Natural killer cell (primary cell): ENCODE measurements around the gene PPP6R1. TPM values are rescaled to one million over a fixed set of nuclear protein-coding genes. Genes with fewer than 3 reads are reported as not detected.

ENCODE experiments used
- ATAC-seq, 3 donors: fragments of 150-1000 bp in 2 of 3; fragments of 200-7000 bp in 1 of 3; cut with Tn5 transposase; 1 replicate in 1 of 3; 2 replicates in 2 of 3; pipeline ENCODE4 v1.10.0; 2021; ENCODE audit warnings: mild to moderate bottlenecking in 2 of 3, moderate library complexity in 2 of 3
- DNase-seq, 2 donors: peaks; one replicate each; pipeline versions ENCODE4 v3.0.0 to v3.0.0-alpha.2; 2013 to 2021; ENCODE audit warnings: mixed read lengths in 1 of 2
- H3K27ac ChIP-seq: one replicate; pipeline ENCODE4 v1.5.1; 2013; ENCODE audit warnings: mild to moderate bottlenecking, low read length
- H3K27me3 ChIP-seq: one replicate; pipeline ENCODE4 v1.6.1; 2013; ENCODE audit warnings: low read length; ENCODE audit not compliant: control insufficient read depth, insufficient read depth
- H3K36me3 ChIP-seq: one replicate; pipeline ENCODE4 v1.6.1; 2013; ENCODE audit warnings: low read length; ENCODE audit not compliant: control insufficient read depth, insufficient read depth
- H3K4me1 ChIP-seq: one replicate; pipeline ENCODE4 v1.6.1; 2013; ENCODE audit warnings: low read length; ENCODE audit not compliant: control insufficient read depth, insufficient read depth
- H3K4me3 ChIP-seq: one replicate; pipeline ENCODE4 v1.5.1; 2013; ENCODE audit warnings: low read length
- H3K9me3 ChIP-seq: one replicate; pipeline ENCODE4 v1.6.1; 2013; ENCODE audit warnings: low read length; ENCODE audit not compliant: control insufficient read depth, insufficient read depth
- H3K27ac Mint-ChIP-seq, 2 donors: one replicate each; pipeline ENCODE4 v1.8.0; 2022; ENCODE audit warnings: mild to moderate bottlenecking in 2 of 2, mixed read lengths in 2 of 2, moderate library complexity in 1 of 2
- H3K27me3 Mint-ChIP-seq, 2 donors: one replicate each; pipeline ENCODE4 v1.8.0; 2022; ENCODE audit warnings: low read depth in 2 of 2, mixed read lengths in 2 of 2
- H3K36me3 Mint-ChIP-seq: one replicate; pipeline ENCODE4 v1.8.0; 2022; ENCODE audit warnings: mixed read lengths
- H3K4me1 Mint-ChIP-seq, 2 donors: one replicate each; pipeline ENCODE4 v1.8.0; 2022; ENCODE audit warnings: mixed read lengths in 2 of 2
- H3K4me3 Mint-ChIP-seq: one replicate; pipeline ENCODE4 v1.8.0; 2022; ENCODE audit warnings: mild to moderate bottlenecking, moderate library complexity, mixed read lengths
- H3K9me3 Mint-ChIP-seq, 2 donors: one replicate each; pipeline ENCODE4 v1.8.0; 2022; ENCODE audit warnings: mixed read lengths in 2 of 2
- WGBS: methylation state at CpG from one replicate; pipeline ENCODE4 v1.1.7; 2013; ENCODE audit warnings: missing lambda C conversion rate; ENCODE audit not compliant: insufficient coverage; 5-methylcytosine and 5-hydroxymethylcytosine counted together
- intact Hi-C: fragments of 100-400 bp; cut with micrococcal nuclease; formaldehyde crosslinking; loops from one replicate; pipeline ENCODE4 v1.14.2; 2022
- total RNA-seq, 4 donors: library from RNA; stranded (reverse); fragments of 120-200 nt in 1 of 4; gene quantifications; one replicate each; pipeline versions ENCODE4 v1.2.3 to v1.2.4, GENCODE V29; 2013 to 2022
- TF ChIP-seq, protein P1 (sequence below): fragments of 200-600 bp; IDR thresholded peaks from one replicate; pipeline ENCODE4 v1.8.0; 2022; ENCODE audit warnings: antibody characterized with exemption

Gene PPP6R1
- total RNA-seq, 3 donors from 2014 or later (not counting 1 experiment from before 2014, with no cell fraction given), result 252 to 275 (median 260) TPM

DNA sequence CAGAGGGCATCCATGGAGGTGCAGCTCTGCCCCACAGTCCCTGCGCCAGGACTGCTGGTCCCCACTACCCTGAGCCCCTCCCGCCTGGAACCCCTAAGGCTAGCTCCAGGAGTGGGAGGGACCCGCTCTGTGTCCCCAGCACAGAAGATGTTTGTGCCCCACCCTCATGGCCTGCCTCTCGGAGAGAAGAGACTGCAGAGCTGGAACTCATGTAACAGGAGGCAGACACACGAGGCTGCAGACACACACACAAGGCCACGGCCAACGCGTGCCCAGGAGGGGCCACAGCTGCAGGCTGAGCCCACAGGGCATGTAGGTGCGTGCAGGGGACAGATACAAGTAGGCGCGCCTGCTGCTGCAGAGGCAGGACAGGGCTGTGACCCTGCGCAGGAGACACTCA, 19.8 kb downstream of the PPP6R1 start:
- intact Hi-C loops, result no loop called here
- no peak overlapping the region for H3K4me3 Mint-ChIP-seq
- TF ChIP-seq, protein P1, sequence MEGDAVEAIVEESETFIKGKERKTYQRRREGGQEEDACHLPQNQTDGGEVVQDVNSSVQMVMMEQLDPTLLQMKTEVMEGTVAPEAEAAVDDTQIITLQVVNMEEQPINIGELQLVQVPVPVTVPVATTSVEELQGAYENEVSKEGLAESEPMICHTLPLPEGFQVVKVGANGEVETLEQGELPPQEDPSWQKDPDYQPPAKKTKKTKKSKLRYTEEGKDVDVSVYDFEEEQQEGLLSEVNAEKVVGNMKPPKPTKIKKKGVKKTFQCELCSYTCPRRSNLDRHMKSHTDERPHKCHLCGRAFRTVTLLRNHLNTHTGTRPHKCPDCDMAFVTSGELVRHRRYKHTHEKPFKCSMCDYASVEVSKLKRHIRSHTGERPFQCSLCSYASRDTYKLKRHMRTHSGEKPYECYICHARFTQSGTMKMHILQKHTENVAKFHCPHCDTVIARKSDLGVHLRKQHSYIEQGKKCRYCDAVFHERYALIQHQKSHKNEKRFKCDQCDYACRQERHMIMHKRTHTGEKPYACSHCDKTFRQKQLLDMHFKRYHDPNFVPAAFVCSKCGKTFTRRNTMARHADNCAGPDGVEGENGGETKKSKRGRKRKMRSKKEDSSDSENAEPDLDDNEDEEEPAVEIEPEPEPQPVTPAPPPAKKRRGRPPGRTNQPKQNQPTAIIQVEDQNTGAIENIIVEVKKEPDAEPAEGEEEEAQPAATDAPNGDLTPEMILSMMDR, result no peak
- no peaks in the 10 kb centered on the region for H3K27me3 Mint-ChIP-seq
- Histone ChIP-seq H3K27me3 (no peaks in the 10 kb centered on the region), H3K9me3 (no peaks in the 10 kb centered on the region), H3K36me3 (peaks cover 89% of the 10 kb centered on the region), H3K4me3 (no peak overlapping the region), H3K27ac (no peak overlapping the region), H3K4me1 (no peaks in the 10 kb centered on the region)
- H3K9me3 Mint-ChIP-seq, result no peaks in the 10 kb centered on the region
- no peak overlapping the region for H3K27ac Mint-ChIP-seq
- DNase-seq, result no peak
- H3K36me3 Mint-ChIP-seq, result peaks cover 20% of the 10 kb centered on the region
- H3K4me1 Mint-ChIP-seq, result peaks cover 11 to 17% of the 10 kb centered on the region in 2 donors
- no peak for ATAC-seq
- 94% methylated on average over 12 of the region's 12 CpGs for WGBS

DNA sequence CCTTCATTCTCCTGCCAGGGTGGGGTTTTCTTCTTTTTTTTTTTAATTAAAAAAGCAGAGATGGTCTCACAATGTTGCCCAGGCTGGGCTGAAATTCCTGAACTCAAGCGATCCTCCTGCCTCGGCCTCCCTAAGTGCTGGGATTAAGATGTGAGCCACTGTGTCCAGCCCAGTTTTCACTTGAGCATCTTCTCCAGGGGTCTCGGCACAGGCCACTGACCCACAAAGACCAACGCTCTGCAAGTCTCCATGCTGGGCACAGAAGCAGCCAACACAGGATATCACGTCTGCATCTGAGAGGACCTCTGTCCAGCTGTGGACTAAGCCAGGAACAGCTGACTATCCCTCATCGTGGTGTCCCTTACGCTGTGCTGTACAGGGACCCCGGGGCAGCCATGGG, 20.8 kb downstream of the PPP6R1 start:
- Histone ChIP-seq H3K36me3 (peaks cover 89% of the 10 kb centered on the region), H3K4me1 (no peaks in the 10 kb centered on the region), H3K9me3 (no peaks in the 10 kb centered on the region), H3K4me3 (no peak overlapping the region), H3K27me3 (no peaks in the 10 kb centered on the region), H3K27ac (no peak overlapping the region)
- H3K9me3 Mint-ChIP-seq, result no peaks in the 10 kb centered on the region
- H3K4me3 Mint-ChIP-seq, result no peak overlapping the region
- H3K27me3 Mint-ChIP-seq, result no peaks in the 10 kb centered on the region
- TF ChIP-seq, protein P1, result no peak
- DNase-seq, result no peak
- peaks cover 17% of the 10 kb centered on the region in 2 donors for H3K4me1 Mint-ChIP-seq
- intact Hi-C loops, result no loop called here
- no peak for ATAC-seq
- WGBS, result 96% methylated on average over 8 of the region's 8 CpGs
- H3K27ac Mint-ChIP-seq, result no peak overlapping the region
- peaks cover 22% of the 10 kb centered on the region for H3K36me3 Mint-ChIP-seq

DNA sequence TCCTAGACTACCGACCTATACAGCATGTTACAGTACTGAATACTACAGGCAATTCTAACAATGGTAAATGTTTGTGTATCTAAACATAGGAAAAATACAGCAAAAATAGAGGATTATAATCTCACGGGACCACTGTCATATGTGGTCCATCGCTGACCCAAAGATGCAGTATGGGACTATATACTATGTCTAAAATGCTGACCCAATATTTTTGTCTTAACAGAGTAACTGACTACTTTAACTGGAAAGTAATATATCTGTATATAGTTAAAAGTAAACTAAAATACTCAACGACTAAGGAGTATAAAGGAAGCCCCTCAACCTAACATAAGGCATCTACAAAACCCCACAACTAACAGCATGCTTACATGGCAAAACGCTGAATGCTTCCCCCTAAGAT, 25.8 kb downstream of the PPP6R1 start:
- intact Hi-C loops, result no loop called here
- TF ChIP-seq, protein P1, result no peak
- no peak for DNase-seq
- H3K36me3 Mint-ChIP-seq, result peaks cover 16% of the 10 kb centered on the region
- 89% methylated on average over 3 of the region's 5 CpGs for WGBS
- peaks cover 87% of the 10 kb centered on the region for H3K36me3 ChIP-seq
- no peak overlapping the region for H3K27ac Mint-ChIP-seq
- no peak overlapping the region for H3K4me3 Mint-ChIP-seq
- no peaks in the 10 kb centered on the region for H3K9me3 Mint-ChIP-seq
- no peaks in the 10 kb centered on the region for H3K9me3 ChIP-seq
- H3K4me3 ChIP-seq, result no peak overlapping the region
- no peaks in the 10 kb centered on the region for H3K4me1 ChIP-seq
- no peak overlapping the region for H3K27ac ChIP-seq
- no peaks in the 10 kb centered on the region for H3K27me3 ChIP-seq
- H3K4me1 Mint-ChIP-seq, result peaks cover 12% of the 10 kb centered on the region in 2 donors
- H3K27me3 Mint-ChIP-seq, result no peaks in the 10 kb centered on the region
- ATAC-seq, result no peak

DNA sequence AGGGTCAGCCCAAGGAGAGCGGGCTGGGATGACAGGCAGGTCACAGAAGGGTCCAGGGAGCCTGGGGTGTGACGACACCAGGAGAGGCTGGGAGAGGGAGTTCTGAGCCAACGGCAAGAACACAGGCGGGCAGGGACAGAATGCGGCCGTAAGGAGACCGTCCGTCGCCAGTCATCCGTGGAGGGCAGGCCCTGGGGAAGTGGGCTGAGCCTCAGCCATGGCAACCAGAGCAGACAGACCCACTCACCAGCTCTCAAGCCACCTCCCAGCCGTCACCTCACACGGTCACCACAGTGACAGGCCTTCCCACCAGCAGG, 26.6 kb downstream of the PPP6R1 start:
- Histone ChIP-seq H3K9me3 (no peaks in the 10 kb centered on the region), H3K36me3 (peaks cover 87% of the 10 kb centered on the region), H3K4me3 (no peak overlapping the region), H3K27me3 (no peaks in the 10 kb centered on the region), H3K4me1 (no peaks in the 10 kb centered on the region), H3K27ac (no peak overlapping the region)
- Mint-ChIP-seq H3K4me1 (peaks cover 12 to 16% of the 10 kb centered on the region in 2 donors), H3K9me3 (no peaks in the 10 kb centered on the region), H3K27me3 (no peaks in the 10 kb centered on the region), H3K27ac (no peak overlapping the region), H3K36me3 (peaks cover 16% of the 10 kb centered on the region), H3K4me3 (no peak overlapping the region)
- 94% methylated on average over 12 of the region's 12 CpGs for WGBS
- no peak for ATAC-seq
- TF ChIP-seq, protein P1, result no peak
- DNase-seq, result no peak
- intact Hi-C loops, result no loop called here
